Ishikawa (cell line): ENCODE measurements around the gene ROM1.
A peak's percentile ranks its signal among the peaks of the same experiment; 100 is the strongest.

ENCODE experiments used
- CEBPB ChIP-seq: IDR thresholded peaks from 2 replicates; pipeline ENCODE4 v1.6.1; 2012
- CREB1 ChIP-seq: IDR thresholded peaks from 2 replicates; pipeline ENCODE4 v1.6.1; 2012; ENCODE audit warnings: low read depth
- EGR1 ChIP-seq: IDR thresholded peaks from 2 replicates; pipeline ENCODE4 v1.6.1; 2012
- EP300 ChIP-seq: IDR thresholded peaks from 2 replicates; pipeline ENCODE4 v1.6.1; 2012; ENCODE audit warnings: borderline replicate concordance
- FOXM1 ChIP-seq: IDR thresholded peaks from 2 replicates; pipeline ENCODE4 v1.6.1; 2012; ENCODE audit warnings: low read depth, borderline replicate concordance
- NFIC ChIP-seq: IDR thresholded peaks from 2 replicates; pipeline ENCODE4 v1.6.1; 2012
- RAD21 ChIP-seq: IDR thresholded peaks from 2 replicates; pipeline ENCODE4 v1.6.1; 2012; ENCODE audit warnings: low read depth
- TAF1 ChIP-seq: IDR thresholded peaks from 2 replicates; pipeline ENCODE4 v1.6.1; 2012; ENCODE audit warnings: low read depth, mild to moderate bottlenecking
- TCF12 ChIP-seq: IDR thresholded peaks from 2 replicates; pipeline ENCODE4 v1.6.1; 2012; ENCODE audit warnings: low read depth
- TEAD4 ChIP-seq: IDR thresholded peaks from 2 replicates; pipeline ENCODE4 v1.6.1; 2012
- YY1 ChIP-seq: IDR thresholded peaks from 2 replicates; pipeline ENCODE4 v1.6.1; 2012; ENCODE audit warnings: low read depth
- ZBTB7A ChIP-seq: IDR thresholded peaks from 2 replicates; pipeline ENCODE4 v1.6.1; 2012; ENCODE audit warnings: low read depth
- TF ChIP-seq, protein P1 (sequence below): IDR thresholded peaks from 2 replicates; pipeline ENCODE4 v1.6.1; 2012
- TF ChIP-seq, protein P2 (sequence below): IDR thresholded peaks from 2 replicates; pipeline ENCODE4 v1.6.1; 2012
- TF ChIP-seq, protein P3 (sequence below): IDR thresholded peaks from 2 replicates; pipeline ENCODE4 v1.6.1; 2012; ENCODE audit warnings: low read depth, mild to moderate bottlenecking

ROM1 gene

DNA sequence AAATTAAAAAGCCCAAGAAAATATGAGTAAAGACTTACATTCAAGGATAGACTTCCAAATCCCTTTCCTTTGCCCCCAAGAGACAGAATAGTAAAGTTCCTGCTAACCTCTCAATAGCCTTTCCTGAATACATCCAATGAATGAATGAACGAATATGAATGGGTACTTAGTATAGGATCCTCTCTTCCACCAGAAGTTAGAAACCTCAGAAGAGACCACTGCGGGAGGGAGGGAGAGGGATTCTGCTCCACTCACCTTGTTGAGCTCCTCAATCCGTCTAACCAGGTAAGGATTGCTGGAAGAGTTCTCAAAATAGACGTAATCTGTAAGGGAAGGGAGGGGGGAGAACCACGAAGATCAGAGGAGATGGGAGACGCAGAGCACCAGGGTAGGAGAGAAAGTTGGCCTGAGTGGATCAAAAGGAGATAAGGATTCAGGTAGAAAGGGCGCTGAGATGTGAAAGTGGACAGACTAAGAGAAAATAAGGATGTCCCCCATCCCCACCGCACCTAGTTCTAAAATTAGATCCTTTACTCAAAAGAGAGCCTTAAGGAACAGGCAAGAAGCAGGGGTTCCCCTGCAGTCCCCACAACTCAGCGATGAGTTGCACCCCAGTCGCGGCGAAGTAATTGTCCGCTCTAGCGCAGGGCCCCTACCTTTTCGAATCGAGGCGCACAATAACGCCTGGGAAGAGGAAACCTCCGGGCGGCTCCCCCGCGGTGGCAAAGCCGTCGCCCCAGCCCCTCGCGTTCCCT, 12.5 kb upstream of the ROM1 start:
- TF ChIP-seq YY1: no peak
- no peak for TF ChIP-seq EP300
- TF ChIP-seq, protein P1, sequence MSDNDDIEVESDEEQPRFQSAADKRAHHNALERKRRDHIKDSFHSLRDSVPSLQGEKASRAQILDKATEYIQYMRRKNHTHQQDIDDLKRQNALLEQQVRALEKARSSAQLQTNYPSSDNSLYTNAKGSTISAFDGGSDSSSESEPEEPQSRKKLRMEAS: no peak
- TF ChIP-seq EGR1: no peak
- TF ChIP-seq ZBTB7A: no peak
- TF ChIP-seq RAD21: no peak
- no peak for TF ChIP-seq NFIC
- TF ChIP-seq TAF1: no peak
- TF ChIP-seq, protein P2, sequence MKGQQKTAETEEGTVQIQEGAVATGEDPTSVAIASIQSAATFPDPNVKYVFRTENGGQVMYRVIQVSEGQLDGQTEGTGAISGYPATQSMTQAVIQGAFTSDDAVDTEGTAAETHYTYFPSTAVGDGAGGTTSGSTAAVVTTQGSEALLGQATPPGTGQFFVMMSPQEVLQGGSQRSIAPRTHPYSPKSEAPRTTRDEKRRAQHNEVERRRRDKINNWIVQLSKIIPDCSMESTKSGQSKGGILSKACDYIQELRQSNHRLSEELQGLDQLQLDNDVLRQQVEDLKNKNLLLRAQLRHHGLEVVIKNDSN: no peak
- TF ChIP-seq, protein P3, sequence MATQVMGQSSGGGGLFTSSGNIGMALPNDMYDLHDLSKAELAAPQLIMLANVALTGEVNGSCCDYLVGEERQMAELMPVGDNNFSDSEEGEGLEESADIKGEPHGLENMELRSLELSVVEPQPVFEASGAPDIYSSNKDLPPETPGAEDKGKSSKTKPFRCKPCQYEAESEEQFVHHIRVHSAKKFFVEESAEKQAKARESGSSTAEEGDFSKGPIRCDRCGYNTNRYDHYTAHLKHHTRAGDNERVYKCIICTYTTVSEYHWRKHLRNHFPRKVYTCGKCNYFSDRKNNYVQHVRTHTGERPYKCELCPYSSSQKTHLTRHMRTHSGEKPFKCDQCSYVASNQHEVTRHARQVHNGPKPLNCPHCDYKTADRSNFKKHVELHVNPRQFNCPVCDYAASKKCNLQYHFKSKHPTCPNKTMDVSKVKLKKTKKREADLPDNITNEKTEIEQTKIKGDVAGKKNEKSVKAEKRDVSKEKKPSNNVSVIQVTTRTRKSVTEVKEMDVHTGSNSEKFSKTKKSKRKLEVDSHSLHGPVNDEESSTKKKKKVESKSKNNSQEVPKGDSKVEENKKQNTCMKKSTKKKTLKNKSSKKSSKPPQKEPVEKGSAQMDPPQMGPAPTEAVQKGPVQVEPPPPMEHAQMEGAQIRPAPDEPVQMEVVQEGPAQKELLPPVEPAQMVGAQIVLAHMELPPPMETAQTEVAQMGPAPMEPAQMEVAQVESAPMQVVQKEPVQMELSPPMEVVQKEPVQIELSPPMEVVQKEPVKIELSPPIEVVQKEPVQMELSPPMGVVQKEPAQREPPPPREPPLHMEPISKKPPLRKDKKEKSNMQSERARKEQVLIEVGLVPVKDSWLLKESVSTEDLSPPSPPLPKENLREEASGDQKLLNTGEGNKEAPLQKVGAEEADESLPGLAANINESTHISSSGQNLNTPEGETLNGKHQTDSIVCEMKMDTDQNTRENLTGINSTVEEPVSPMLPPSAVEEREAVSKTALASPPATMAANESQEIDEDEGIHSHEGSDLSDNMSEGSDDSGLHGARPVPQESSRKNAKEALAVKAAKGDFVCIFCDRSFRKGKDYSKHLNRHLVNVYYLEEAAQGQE: no peak
- no peak for TF ChIP-seq CREB1
- TF ChIP-seq CEBPB: no peak
- TF ChIP-seq TCF12: no peak
- no peak for TF ChIP-seq TEAD4

DNA sequence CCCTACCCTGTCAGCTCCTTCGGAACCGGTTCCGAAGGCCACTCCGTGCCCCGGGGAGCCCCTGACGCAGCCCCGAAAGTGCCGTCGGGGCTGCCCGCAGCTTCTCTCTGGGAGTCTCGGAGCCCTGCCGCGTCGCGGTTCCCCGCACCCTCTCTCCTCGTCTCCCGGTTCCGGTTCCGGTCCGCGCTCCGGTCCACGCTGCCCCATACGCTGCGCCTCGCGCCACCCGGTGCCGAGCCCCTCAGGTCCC, 12.0 kb upstream of the ROM1 start:
- TF ChIP-seq EGR1 (no peak), ZBTB7A (no peak), TAF1 (0 out of 2 replicates have a peak, but pooled peaks have one; percentile 2), FOXM1 (no peak)
- TF ChIP-seq, protein P1: peak; percentile 86

DNA sequence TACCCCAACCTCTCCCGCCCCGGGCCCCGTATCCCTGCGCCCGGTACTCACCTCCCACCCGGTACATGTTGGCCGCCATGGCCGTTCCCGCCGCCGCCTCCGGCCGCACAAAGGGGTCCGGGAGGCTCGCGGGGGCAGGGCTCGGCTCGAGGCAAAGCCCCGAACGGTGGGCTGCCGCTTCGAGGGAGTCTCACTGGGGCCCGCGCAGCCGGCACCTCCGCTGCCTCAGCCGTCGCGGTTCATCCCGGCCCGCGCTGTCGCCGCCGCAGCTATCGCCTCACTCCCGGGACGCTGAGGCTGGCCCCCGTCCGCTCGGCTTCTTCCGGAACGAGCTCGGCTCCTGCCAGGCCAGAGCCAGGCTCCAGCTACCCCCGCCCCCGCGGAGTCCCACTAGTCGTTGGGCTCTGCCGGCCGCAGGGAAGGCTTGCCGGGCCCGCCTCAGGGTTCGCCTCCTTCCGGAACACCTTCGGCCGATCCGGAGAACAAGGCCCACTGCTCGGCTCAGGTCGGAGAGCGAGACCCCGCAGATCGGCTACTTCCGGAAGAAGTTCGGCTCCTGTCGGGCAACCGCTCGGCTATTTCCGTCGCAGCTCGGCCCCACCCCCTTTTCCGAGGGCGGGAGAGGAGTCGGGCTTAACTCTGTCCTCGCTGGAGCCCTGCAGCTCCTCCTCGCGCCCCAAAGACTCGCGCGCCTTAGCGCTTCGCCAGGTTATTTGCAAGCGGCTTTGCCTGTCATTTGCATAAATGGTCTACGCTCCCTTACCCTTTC, 11.5 kb upstream of the ROM1 start, which contains the start of gene MTA2:
Gene MTA2, minus strand, starts transcription at position 494 of the 769 bp plus-strand sequence. Its CDS starts 415 bp downstream, at position 79.
- peak; percentile 74 for TF ChIP-seq EGR1
- peak; percentile 25; the same call in 1 of the 2 replicates for TF ChIP-seq EP300
- TF ChIP-seq ZBTB7A: peak; percentile 30
- TF ChIP-seq YY1: peak; percentile 38
- TF ChIP-seq, protein P3: no peak
- TF ChIP-seq TCF12: no peak
- TF ChIP-seq NFIC: no peak
- no peak for TF ChIP-seq CEBPB
- TF ChIP-seq RAD21: no peak
- TF ChIP-seq, protein P2: peak; percentile 15; the same call in 1 of the 2 replicates
- TF ChIP-seq FOXM1: no peak
- no peak; the same call in 1 of the 2 replicates for TF ChIP-seq TAF1
- TF ChIP-seq TEAD4: no peak
- TF ChIP-seq, protein P1: 0 out of 2 replicates have a peak, but pooled peaks have one; percentile 17
- TF ChIP-seq CREB1: no peak; the same call in 1 of the 2 replicates

DNA sequence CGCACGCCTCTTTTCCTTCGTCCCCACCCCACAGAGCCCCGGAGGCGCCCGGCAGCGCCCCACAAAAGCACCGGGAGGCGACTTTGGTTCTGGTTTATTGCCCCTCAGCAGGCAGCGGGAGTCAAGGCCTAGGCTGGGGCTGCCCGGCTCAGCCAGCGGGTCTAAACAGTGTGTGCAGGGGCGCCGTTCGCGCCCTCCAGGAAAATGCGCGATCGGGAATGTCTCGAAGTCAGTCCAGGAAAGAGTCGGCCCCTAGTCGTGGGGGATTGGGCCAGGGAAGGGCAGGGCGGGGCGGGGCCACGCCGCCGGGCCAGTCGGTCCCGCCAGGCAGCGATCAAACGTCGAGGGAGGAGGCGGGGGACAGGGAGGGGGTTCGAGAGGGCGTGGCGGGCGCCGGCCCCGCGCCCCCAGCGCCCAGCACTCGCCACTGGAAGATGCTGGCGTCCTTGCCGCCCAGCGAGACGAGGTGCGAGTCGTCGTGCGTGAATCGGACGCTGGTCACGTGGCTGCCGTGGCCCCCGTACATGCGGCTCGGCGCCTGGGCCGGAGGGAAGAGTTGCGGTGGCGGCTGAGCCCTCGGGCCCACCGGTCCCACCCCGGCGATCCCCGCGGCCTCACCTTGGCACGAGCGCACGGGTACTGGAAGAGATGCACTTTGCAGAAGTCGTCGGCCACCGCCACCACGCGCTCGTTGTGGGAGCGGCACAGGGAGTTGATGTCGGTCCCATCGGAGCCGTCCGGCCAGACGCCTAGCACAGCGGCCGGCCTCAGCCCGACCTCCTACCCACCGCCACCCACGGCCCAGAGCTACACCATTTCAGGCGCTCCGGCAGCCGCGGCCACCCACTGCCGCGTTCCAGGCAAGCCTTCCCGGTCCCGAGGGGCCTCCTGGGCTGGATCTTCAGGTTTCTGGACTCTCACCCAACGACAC, 10.7 kb upstream of the ROM1 start:
- TF ChIP-seq, protein P1: peak; percentile 98
- TF ChIP-seq EP300 (no peak), TAF1 (no peak), EGR1 (no peak), CREB1 (no peak; the same call in 1 of the 2 replicates), NFIC (0 out of 2 replicates have a peak, but pooled peaks have one; percentile 6), ZBTB7A (0 out of 2 replicates have a peak, but pooled peaks have one; percentile 36), CEBPB (no peak), YY1 (no peak), RAD21 (no peak), TEAD4 (no peak), FOXM1 (no peak), TCF12 (no peak)
- TF ChIP-seq, protein P3: no peak
- TF ChIP-seq, protein P2: peak; percentile 94
